Ovary (tissue), 9 donors: ENCODE data around the gene FANCD2OS. TPM values are rescaled to one million over a fixed set of nuclear protein-coding genes. Genes with fewer than 3 reads are reported as not detected.

ENCODE experiments used
- DNase-seq, 5 donors: peaks; one replicate each; pipeline ENCODE4 v3.0.0-alpha.2; 2019 to 2020
- H3K27ac ChIP-seq, 2 donors: fragments of 200-600 bp; one replicate each; pipeline versions ENCODE4 v1.5.1 to v1.8.0; 2019 to 2022
- H3K27me3 ChIP-seq: fragments of 200-600 bp; one replicate; pipeline ENCODE4 v1.8.0; 2022
- H3K36me3 ChIP-seq: fragments of 200-600 bp; sonication (generic); one replicate; pipeline ENCODE4 v1.5.1; 2019
- H3K4me1 ChIP-seq: one replicate; pipeline ENCODE4 v1.8.1; 2013; ENCODE audit warnings: mild to moderate bottlenecking, moderate library complexity; ENCODE audit not compliant: insufficient read depth
- H3K4me3 ChIP-seq: fragments of 200-600 bp; sonication (generic); one replicate; pipeline ENCODE4 v1.5.1; 2017
- H3K9me3 ChIP-seq, 2 donors: fragments of 200-600 bp in 1 of 2; sonication (generic) in 1 of 2; one replicate each; pipeline versions ENCODE4 v1.5.1 to v1.8.1; 2013 to 2019; ENCODE audit warnings: mild to moderate bottlenecking in 1 of 2, moderate library complexity in 1 of 2
- EP300 ChIP-seq: sonication (generic); formaldehyde crosslinking; IDR thresholded peaks from one replicate; pipeline ENCODE4 v1.6.1; 2017; ENCODE audit warnings: antibody characterized with exemption
- POLR2A ChIP-seq: fragments of 450-650 bp; IDR thresholded peaks from one replicate; pipeline ENCODE4 v1.6.1; 2017; ENCODE audit warnings: antibody characterized with exemption, mild to moderate bottlenecking, moderate library complexity
- WGBS, 3 donors: extraction: QIAGEN DNeasy Blood & Tissue Kit in 1 of 3; methylation state at CpG; one replicate each; pipeline versions ENCODE4 v1.1.5 to v1.1.7; 2013 to 2017; 5-methylcytosine and 5-hydroxymethylcytosine counted together
- intact Hi-C, 4 donors: fragments of 100-400 bp; cut with DNase I; formaldehyde crosslinking; loops; one replicate each; pipeline versions ENCODE4 v1.11.0 to v1.15.1; 2022 to 2023
- polyA plus RNA-seq, 2 donors: library from polyadenylated mRNA; stranded (reverse); fragments of 200-250 nt in 1 of 2; fragments of 350-450 nt in 1 of 2; fragmentation: Illumina TruSeq in 1 of 2; extraction: RNeasy Lipid Tissue Mini Kit (QIAGEN cat#74804) in 1 of 2; gene quantifications; one replicate each; pipeline ENCODE4 v1.2.3, GENCODE V29; 2013 to 2014
- total RNA-seq, 7 donors: library from RNA; depleted of rRNA in 2 of 7; stranded (reverse); fragments of >200 nt in 2 of 7; fragmentation: NEBNext Ultra II Directional in 3 of 7; extraction: Animal tissue kit (Norgen Biotek cat#: 25700) in 3 of 7; gene quantifications; one replicate each; pipeline versions ENCODE4 v1.1.0 to v1.2.4, GENCODE V29; 2016 to 2023
- TF ChIP-seq, protein P1 (sequence below), 3 donors: fragments of 450-650 bp in 2 of 3; fragments of 200-600 bp in 1 of 3; IDR thresholded peaks; one replicate each; pipeline versions ENCODE4 v1.5.1 to v1.8.0; 2016 to 2022; ENCODE audit warnings: antibody characterized with exemption in 3 of 3, mild to moderate bottlenecking in 1 of 3
- donor health status: DM: no; HTN: no; CAD: no; lungs with moderate emphysema.
- donor health status: DM: no; HTN: no; CAD: no.
- donor health status: Bipolar disorder and iron deficiency.
- donor health status: DM: yes; HTN: yes; CAD: no.
- donor health status: DM: no; HTN: no; CAD: no.
- donor health status: DM: yes; HTN: yes; CAD: no.

FANCD2OS gene
- total and polyA plus RNA-seq, 9 donors, result not detected

DNA sequence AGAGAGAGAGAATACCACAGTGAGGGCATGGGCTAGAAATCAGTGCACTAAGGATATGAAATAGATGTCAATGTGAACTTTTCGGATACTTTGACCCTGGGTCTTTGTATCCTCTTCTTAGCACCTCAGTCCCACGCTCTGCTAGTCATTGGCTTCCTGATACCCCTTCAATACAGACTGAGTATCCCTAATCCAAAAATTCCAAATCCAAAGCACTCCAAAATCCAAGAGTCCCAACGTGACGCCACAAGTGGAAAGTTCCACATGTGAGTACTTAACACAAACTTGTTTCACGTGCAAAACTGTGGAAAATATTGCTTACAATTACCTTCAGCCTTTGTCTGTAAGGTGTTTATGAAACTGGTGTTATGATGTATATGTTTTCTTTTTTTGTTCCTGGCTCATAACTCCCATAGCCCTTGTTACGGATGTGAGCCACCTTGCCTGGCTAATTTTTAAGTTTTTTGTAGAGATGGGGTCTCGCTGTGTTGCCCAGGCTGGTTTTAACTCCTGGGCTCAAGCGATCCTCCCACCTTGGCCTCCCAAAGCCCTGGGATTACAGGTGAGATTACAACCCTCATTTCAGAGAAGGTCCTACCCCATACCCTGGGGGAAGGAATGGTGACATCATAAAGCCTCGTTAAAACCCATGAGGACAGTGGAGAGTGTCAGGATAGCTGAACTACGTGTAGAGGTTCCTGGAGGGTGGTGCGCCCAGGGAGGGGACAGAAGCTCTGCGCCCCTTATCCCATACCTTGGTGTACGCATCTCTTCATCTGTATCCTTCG, 46.5 kb upstream of the FANCD2OS start:
- intact Hi-C loops, result no loop called here
- no peak overlapping the region for H3K27ac ChIP-seq
- 82 to 84% (median 83%) methylated on average over 14 of the region's 14 CpGs for WGBS, 3 donors
- TF ChIP-seq POLR2A, result no peak
- TF ChIP-seq, protein P1, sequence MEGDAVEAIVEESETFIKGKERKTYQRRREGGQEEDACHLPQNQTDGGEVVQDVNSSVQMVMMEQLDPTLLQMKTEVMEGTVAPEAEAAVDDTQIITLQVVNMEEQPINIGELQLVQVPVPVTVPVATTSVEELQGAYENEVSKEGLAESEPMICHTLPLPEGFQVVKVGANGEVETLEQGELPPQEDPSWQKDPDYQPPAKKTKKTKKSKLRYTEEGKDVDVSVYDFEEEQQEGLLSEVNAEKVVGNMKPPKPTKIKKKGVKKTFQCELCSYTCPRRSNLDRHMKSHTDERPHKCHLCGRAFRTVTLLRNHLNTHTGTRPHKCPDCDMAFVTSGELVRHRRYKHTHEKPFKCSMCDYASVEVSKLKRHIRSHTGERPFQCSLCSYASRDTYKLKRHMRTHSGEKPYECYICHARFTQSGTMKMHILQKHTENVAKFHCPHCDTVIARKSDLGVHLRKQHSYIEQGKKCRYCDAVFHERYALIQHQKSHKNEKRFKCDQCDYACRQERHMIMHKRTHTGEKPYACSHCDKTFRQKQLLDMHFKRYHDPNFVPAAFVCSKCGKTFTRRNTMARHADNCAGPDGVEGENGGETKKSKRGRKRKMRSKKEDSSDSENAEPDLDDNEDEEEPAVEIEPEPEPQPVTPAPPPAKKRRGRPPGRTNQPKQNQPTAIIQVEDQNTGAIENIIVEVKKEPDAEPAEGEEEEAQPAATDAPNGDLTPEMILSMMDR (IDR thresholded peaks at IDR 0.05), result no peak
- TF ChIP-seq EP300, result no peak
- no peak for DNase-seq
- no peaks in the 10 kb centered on the region for H3K27me3 ChIP-seq
- H3K4me3 ChIP-seq, result no peak overlapping the region
- no peaks in the 10 kb centered on the region for H3K4me1 ChIP-seq
- H3K36me3 ChIP-seq, result no peaks in the 10 kb centered on the region
- no peaks in the 10 kb centered on the region for H3K9me3 ChIP-seq

DNA sequence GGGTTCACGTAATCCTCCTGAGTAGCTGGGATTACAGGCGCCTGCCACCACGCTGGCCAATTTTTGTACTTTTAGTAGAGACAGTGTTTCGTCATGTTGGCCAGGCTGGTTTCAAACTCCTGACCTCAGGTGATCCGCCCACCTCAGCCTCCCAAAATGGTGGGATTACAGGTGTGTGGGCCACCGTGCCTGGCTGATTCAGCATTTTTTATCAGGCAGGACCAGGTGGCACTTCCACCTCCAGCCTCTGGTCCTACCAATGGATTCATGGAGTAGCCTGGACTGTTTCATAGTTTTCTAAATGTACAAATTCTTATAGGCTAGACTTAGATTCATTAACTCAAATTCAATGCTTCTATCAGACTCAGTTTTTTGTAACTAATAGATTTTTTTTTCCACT, 42.9 kb upstream of the FANCD2OS start:
- no peak overlapping the region for H3K27ac ChIP-seq
- no peaks in the 10 kb centered on the region for H3K9me3 ChIP-seq
- no peak for TF ChIP-seq POLR2A
- TF ChIP-seq, protein P1 (IDR thresholded peaks at IDR 0.05), result no peak
- TF ChIP-seq EP300, result no peak
- H3K27me3 ChIP-seq, result no peaks in the 10 kb centered on the region
- no peak overlapping the region for H3K4me3 ChIP-seq
- no peaks in the 10 kb centered on the region for H3K36me3 ChIP-seq
- no peak for DNase-seq
- no peaks in the 10 kb centered on the region for H3K4me1 ChIP-seq
- intact Hi-C loops, result no loop called here
- 75 to 81% (median 76%) methylated on average over 6 of the region's 6 CpGs for WGBS, 3 donors

DNA sequence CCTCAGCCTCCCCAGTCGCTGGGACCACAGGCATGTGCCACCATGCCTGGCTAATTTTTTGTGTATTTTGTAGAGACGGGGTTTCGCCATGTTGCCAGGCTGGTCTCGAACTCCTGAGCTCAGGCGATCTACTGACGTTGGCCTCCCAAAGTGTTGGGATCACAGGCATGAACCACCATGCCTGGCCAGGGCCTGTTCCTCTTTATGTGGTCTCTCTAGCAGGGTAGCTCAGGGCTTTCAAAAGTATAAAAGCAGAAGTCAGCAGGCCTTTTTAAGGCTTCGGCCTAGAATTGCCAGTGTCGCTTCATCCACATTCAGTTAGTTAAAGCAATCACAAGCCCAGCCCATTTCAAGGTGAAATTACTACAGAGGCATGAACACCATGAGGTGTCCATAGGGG, 41.2 kb upstream of the FANCD2OS start:
- Histone ChIP-seq H3K27ac (no peak overlapping the region), H3K4me1 (peaks cover 2% of the 10 kb centered on the region), H3K27me3 (no peaks in the 10 kb centered on the region), H3K4me3 (no peak overlapping the region), H3K9me3 (no peaks in the 10 kb centered on the region), H3K36me3 (no peaks in the 10 kb centered on the region)
- TF ChIP-seq EP300, result no peak
- TF ChIP-seq, protein P1 (IDR thresholded peaks at IDR 0.05), result no peak
- no peak for TF ChIP-seq POLR2A
- no peak for DNase-seq
- 91 to 96% (median 92%) methylated on average over 8 of the region's 8 CpGs for WGBS, 3 donors
- intact Hi-C loops, result no loop called here

DNA sequence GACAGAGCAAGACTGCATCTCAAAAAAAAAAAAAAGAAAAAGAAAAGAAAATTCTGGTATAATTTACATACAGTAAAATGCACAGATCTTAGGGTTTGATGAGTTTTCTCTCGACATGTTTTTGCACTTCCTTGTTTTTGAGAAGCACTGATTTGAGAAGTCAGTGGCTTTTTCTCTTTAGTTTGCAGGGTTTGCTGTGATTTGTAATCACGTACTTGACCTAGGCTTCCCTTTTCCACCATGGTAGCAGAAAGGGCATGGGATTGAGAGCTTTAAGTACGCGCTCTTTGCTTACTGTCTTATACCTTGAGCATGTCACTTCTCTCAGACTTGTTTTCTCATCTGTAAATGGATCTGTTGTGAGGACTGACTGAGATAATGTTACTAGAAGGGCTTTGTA, 37.6 kb upstream of the FANCD2OS start:
- intact Hi-C loops, result no loop called here
- TF ChIP-seq, protein P1 (IDR thresholded peaks at IDR 0.05), result no peak
- TF ChIP-seq EP300, result no peak
- WGBS, 3 donors, result 83 to 88% (median 85%) methylated on average over 4 of the region's 4 CpGs
- no peak for DNase-seq
- Histone ChIP-seq H3K4me1 (peaks cover 12% of the 10 kb centered on the region), H3K27ac (no peak overlapping the region), H3K9me3 (no peaks in the 10 kb centered on the region), H3K4me3 (no peak overlapping the region), H3K27me3 (no peaks in the 10 kb centered on the region), H3K36me3 (no peaks in the 10 kb centered on the region)
